NK-92 treated with Interleukin-12 subunit alpha and Interleukin-12 subunit beta, amount 100 ng/mL, for 24 hours (cell line): ENCODE results near the gene ATP6V1F.

Experiments
- DNase-seq: peaks from one replicate; lab custom pipeline; 2025; lab: John Stamatoyannopoulos, UW

The ATP6V1F gene

DNA sequence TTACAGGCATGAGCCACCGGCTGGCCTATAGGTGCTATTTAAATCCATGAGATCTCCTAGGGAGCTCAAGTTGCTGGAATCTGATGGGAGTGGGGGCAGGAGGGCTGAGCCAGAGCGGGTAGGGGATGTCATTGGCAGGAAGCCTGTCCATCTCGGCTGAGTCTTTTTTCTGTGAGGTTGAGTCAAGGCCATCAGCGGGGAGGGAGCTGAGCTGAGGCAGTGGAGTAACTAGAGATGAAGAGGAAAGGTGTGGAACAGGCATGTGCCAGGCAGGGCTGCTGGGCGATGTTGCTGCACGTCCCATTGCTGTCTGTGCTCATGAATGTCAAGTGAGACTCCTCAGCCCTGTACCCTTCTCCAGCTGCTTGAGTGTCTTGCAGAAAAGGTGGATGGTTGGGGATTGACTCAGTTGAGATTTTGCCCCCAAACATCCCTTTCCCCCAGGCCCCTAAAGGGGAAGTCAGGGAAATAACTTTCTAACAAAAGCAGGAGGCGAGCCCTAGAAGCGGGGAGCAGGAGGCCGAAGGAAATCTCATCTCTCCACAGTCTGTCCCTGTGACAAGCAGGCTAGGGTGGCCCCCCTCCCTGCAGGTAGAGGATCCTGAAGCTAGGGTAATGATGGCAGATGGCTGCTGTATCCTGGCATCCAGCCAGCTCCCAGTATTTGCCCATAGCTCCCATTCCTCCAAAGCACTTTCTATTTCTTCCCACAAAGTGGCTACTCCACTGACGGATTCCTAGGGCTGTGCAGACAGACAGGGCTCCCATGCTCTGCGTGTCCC, 5.4 kb downstream of the ATP6V1F start:
- DNase-seq, result no peak

DNA sequence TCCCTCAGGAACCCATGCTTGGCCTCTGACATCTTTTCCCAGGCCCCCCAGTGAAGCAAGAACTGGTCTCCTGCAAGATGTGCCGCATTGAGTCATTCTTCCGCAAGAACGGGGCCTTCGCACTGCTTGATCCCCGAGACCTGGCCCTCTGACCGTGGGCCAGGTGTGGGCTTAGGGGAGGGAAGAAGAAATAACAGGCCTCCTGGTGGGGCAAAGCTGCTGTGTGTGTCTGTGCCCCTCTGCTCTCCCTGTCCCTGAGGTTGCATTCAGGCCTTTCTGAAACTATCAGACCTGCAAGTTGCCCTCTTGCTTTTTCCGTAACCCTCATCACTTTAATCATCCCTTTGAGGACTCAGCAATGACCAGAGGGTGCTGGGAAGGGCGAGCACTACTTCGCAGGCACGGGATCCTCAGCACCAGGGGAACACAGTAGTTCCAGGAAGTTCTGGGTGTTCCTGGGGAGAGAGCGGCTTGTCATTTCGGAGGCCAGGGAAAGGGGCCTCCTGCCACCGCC, 6.0 kb downstream of the ATP6V1F start:
- no peak for DNase-seq

- no peak for DNase-seq
These were observed 6.7 kb downstream of the ATP6V1F start for GRCh38 chr7:128869138-128869943.

GRCh38 chr7:128869944-128870285, 7.3 kb downstream of the ATP6V1F start:
- no peak for DNase-seq

DNA sequence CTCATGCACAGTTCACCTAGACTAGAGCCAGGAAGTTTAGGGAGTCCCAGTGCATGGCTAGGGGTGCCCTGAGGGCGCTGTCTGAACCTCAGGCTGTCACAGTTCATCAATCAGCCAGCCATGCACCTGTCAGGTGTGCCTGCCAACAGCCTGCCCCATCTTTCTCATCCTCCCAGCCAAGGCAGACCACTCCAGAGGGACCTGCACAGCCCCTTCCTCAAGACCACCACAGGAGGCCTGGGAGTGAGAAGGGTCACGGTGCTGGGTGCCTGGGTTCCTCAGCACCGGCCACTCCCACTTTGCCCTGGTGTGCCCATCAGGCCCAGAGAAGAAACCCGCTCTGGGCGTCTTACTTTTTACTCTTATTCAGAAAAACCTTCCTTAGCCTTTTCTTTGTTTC, 8.4 kb downstream of the ATP6V1F start:
- no peak for DNase-seq

- no peak for DNase-seq
These were observed 9.8 kb downstream of the ATP6V1F start for GRCh38 chr7:128872394-128872824.

DNA sequence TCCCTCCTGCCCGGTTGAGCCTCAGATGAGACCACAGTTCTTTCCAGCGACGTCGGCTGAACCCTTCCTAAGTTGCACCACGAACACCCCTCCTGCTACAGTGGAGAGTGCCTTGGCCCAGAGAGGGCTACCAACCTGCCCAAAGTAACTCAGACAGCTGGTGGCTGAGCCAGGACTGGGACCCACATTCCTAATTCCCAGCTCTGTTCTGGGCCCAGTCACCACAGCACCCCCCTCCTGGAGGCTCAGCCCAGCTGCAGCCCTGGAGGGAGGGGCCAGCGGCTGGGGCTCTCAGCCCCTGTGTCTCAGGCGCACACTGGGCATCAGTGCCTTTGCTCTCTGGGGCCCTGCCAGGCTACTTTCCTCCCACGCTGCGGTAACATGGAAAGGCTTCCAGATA, 10.6 kb downstream of the ATP6V1F start:
- DNase-seq, result no peak

DNA sequence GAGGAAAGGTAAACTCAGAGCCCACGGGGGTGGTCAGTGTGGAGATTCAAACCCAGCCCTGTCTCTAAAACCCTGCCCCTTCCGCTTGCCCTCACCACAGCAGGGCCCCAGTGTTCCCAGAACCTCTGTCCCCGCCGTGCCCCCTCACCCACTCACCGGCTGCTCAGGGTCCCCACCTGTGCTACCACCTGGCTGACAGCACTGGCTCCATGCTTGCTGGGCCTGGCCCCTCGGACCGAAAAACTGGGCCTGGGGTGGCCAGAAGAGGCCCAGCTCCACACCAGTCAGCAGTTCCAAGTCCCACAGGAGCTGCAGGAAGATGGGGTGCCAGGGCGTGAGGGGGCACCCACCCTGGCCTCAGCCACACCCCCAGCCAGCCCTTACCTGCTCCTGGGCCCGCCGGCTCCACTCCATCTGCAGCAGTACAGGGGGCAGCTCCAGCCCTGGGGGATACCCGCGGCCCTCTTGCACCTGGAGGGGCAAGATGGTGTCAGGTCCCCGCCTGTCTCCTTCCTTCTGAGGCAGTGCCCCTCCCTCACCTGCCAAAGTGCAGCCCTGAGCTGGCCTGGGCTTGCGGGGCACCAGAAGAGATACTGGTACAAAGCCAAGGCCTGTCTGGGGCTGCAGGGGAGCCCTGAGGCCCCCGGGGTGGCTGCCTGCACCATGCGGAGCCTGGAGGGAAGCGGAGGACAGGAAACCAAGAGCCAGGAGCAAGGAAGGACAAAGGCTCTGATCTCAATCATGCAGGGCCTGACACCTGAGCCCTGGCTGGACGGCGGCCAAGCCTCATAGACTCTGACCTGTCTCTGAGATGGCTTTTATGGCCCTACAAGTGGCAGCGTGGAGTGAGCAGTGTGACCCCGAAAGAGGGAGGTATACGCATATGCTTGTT, 11.7 kb downstream of the ATP6V1F start:
- DNase-seq, result no peak

GRCh38 chr7:128875523-128875948, 12.9 kb downstream of the ATP6V1F start:
- DNase-seq, result no peak

GRCh38 chr7:128876127-128876526, 13.5 kb downstream of the ATP6V1F start:
- DNase-seq, result no peak

- DNase-seq, result no peak
These were observed 13.9 kb downstream of the ATP6V1F start for GRCh38 chr7:128876586-128876977.

DNA sequence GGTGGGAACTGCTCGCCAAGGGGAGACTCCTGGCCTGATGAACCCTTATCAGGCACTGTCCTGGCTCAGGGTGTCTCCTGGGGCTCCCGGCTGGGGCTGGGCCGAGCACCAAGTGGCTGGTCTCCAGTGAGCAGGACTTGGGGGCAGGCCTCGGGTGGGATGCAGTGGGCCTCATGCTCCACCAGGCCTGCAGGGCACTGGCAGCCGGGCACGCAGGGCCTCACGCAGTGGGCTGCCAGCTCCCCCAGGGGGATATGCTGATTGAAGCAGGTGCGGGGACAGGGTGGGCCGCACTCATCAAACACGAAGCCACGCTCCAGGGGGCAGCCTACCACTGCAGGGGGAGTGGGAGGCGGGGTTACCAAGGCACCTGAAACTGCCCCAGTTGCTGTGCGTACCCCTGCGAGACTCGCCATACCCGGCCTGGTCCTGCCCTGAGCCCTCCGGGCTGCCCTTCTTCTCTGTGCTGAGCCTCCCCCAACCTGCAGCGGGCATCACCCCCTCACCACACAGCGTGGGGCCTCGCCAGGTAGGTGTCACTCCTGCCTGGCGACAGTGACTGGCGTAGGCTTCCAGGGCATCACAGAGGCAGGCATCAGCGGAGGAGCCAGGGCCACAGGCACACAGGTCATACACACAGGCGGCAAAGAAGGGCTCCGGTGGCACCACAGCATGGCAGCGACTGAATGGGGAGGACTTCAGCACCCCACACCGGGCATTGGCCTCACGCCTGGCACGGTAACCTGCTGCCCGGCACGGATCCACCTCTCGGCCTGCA, 14.5 kb downstream of the ATP6V1F start:
- no peak for DNase-seq

DNA sequence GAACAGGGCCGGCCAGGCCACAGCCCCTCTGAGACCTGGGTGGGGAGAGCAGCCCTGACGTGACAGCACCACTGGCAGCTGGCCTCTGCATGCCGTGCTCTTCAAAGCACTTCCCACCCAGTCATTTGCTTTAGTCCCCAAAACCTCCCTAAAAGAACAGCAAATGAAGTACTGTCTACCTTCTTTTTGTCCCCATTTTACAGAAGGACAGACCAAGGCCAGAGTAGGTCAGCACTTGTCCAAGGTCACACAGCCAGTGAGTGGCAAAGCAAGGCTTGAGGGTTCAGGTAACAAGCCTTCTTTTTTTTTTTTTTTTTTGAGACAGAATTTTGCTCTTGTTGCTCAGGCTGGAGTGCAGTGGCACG, 15.1 kb downstream of the ATP6V1F start:
- DNase-seq, result no peak

- no peak for DNase-seq
These were observed 15.8 kb downstream of the ATP6V1F start for GRCh38 chr7:128878226-128879105.

- DNase-seq, result no peak
These were observed 16.8 kb downstream of the ATP6V1F start for GRCh38 chr7:128879461-128879938.

- DNase-seq, result no peak
These were observed 17.5 kb downstream of the ATP6V1F start for GRCh38 chr7:128879939-128880746.

DNA sequence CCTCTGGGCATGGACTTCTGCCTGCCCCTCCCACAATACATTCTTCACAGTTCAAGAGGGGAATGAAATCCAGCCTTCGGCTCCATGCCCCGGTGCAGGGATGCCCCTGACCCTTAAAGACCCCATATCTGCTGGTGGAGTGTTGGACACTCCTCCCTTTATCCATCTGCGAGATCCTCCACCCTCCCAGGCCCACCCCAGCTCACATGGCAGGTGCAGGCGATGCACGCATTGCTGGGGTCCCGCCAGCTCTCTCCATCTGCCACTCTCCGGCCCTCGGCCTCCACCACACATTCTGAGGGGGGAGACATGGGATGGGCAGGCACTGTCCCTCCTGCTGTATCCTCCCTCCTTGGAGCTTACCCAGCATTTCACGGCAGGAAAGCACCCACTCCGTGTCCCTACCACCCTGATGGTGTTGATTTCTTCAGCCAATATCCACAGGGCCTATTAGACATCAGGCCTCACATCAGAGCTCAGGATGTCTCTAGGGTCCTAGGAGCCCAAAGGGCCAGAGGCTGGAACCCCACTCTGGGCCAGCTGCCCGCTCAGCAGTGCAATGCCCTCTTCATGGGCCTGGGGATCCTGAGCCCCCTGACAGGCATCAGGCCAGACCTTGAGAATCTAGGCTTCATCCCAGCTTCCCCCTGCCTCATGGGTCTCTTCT, 18.3 kb downstream of the ATP6V1F start:
- DNase-seq, result no peak

- DNase-seq, result no peak
These were observed 18.9 kb downstream of the ATP6V1F start for GRCh38 chr7:128881458-128882125.
